ENCODE measurements around the gene PLCB4. TPM values are rescaled to one million over a fixed set of nuclear protein-coding genes. Genes with fewer than 3 reads are reported as not detected.

PLCB4 gene
- total and polyA plus RNA-seq, 2 experiments from 2014 or later = 6.5 to 16.1 TPM

DNA sequence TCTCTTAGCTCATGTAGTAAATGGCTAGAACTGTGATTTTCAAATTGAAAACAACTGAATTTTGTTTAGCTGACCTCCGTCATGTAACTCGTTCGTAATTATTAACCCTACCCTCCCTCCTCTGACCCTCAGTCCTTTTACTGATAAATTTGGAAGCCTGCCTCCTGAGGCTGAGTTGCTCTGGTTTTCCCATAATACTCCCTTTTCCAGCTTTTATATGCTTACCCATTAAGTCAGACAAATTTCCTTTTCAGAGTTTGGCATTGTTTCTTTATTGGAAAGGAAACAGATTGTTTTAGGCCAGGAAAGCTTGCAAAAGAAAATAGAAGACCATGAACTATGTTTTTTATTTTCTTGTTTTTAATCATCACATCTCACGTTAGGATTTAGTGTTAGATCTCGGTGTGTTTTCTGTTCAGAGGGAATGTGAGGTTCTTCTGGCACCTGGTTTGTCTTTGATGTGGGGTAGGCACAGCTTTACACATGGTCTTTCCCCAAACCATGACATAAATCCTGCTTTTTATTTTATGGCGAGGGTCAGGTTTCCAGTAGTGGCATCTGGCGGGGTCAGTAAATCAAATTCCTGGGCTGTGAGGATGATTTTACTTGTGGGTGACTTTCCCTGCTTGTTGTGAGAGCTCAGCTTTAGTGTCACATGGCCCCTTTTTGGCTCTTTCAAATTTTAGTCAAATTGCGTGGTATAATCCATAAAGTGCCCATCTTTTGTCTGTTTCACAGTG is 24.5 kb downstream of the PLCB4 start:
- Histone ChIP-seq H2AFZ (no peak overlapping the region), H3K27ac (ENCODE audit: low read depth) (no peak overlapping the region), H3K27me3 (ENCODE audit: insufficient read depth) (no peaks in the 10 kb centered on the region), H3K36me3 (ENCODE audit: insufficient read depth) (no peaks in the 10 kb centered on the region), H4K20me1 (replicated peaks; ENCODE audit: insufficient read depth) (no peaks in the 10 kb centered on the region), H3K9me2 (ENCODE audit: insufficient read depth) (no peaks in the 10 kb centered on the region), H3F3A (replicated peaks; ENCODE audit: low read depth) (no peaks in the 10 kb centered on the region), H3K4me3 (no peak overlapping the region), H3K4me1 (ENCODE audit: insufficient read depth) (peaks cover 13% of the 10 kb centered on the region; the same call in 1 of the 2 replicates), H3K4me2 (no peak overlapping the region), H3K79me2 (replicated peaks; ENCODE audit: insufficient read depth) (peaks cover 38% of the 10 kb centered on the region)
- H3K36me3 Mint-ChIP-seq (ENCODE audit: low read depth) = no peaks in the 10 kb centered on the region
- H3K9me3 Mint-ChIP-seq = no peaks in the 10 kb centered on the region
- TF ChIP-seq, protein P1, sequence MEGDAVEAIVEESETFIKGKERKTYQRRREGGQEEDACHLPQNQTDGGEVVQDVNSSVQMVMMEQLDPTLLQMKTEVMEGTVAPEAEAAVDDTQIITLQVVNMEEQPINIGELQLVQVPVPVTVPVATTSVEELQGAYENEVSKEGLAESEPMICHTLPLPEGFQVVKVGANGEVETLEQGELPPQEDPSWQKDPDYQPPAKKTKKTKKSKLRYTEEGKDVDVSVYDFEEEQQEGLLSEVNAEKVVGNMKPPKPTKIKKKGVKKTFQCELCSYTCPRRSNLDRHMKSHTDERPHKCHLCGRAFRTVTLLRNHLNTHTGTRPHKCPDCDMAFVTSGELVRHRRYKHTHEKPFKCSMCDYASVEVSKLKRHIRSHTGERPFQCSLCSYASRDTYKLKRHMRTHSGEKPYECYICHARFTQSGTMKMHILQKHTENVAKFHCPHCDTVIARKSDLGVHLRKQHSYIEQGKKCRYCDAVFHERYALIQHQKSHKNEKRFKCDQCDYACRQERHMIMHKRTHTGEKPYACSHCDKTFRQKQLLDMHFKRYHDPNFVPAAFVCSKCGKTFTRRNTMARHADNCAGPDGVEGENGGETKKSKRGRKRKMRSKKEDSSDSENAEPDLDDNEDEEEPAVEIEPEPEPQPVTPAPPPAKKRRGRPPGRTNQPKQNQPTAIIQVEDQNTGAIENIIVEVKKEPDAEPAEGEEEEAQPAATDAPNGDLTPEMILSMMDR (conservative IDR thresholded peaks at IDR 0.05; ENCODE audit: low read depth in 2 of 2) = no peak
- TF ChIP-seq, protein P2, sequence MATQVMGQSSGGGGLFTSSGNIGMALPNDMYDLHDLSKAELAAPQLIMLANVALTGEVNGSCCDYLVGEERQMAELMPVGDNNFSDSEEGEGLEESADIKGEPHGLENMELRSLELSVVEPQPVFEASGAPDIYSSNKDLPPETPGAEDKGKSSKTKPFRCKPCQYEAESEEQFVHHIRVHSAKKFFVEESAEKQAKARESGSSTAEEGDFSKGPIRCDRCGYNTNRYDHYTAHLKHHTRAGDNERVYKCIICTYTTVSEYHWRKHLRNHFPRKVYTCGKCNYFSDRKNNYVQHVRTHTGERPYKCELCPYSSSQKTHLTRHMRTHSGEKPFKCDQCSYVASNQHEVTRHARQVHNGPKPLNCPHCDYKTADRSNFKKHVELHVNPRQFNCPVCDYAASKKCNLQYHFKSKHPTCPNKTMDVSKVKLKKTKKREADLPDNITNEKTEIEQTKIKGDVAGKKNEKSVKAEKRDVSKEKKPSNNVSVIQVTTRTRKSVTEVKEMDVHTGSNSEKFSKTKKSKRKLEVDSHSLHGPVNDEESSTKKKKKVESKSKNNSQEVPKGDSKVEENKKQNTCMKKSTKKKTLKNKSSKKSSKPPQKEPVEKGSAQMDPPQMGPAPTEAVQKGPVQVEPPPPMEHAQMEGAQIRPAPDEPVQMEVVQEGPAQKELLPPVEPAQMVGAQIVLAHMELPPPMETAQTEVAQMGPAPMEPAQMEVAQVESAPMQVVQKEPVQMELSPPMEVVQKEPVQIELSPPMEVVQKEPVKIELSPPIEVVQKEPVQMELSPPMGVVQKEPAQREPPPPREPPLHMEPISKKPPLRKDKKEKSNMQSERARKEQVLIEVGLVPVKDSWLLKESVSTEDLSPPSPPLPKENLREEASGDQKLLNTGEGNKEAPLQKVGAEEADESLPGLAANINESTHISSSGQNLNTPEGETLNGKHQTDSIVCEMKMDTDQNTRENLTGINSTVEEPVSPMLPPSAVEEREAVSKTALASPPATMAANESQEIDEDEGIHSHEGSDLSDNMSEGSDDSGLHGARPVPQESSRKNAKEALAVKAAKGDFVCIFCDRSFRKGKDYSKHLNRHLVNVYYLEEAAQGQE (IDR thresholded peaks at IDR 0.05; ENCODE audit: unreplicated experiment) = no peak
- TF ChIP-seq, protein P3, sequence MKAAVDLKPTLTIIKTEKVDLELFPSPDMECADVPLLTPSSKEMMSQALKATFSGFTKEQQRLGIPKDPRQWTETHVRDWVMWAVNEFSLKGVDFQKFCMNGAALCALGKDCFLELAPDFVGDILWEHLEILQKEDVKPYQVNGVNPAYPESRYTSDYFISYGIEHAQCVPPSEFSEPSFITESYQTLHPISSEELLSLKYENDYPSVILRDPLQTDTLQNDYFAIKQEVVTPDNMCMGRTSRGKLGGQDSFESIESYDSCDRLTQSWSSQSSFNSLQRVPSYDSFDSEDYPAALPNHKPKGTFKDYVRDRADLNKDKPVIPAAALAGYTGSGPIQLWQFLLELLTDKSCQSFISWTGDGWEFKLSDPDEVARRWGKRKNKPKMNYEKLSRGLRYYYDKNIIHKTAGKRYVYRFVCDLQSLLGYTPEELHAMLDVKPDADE (IDR thresholded peaks at IDR 0.05) = no peak
- TF ChIP-seq, protein P4, sequence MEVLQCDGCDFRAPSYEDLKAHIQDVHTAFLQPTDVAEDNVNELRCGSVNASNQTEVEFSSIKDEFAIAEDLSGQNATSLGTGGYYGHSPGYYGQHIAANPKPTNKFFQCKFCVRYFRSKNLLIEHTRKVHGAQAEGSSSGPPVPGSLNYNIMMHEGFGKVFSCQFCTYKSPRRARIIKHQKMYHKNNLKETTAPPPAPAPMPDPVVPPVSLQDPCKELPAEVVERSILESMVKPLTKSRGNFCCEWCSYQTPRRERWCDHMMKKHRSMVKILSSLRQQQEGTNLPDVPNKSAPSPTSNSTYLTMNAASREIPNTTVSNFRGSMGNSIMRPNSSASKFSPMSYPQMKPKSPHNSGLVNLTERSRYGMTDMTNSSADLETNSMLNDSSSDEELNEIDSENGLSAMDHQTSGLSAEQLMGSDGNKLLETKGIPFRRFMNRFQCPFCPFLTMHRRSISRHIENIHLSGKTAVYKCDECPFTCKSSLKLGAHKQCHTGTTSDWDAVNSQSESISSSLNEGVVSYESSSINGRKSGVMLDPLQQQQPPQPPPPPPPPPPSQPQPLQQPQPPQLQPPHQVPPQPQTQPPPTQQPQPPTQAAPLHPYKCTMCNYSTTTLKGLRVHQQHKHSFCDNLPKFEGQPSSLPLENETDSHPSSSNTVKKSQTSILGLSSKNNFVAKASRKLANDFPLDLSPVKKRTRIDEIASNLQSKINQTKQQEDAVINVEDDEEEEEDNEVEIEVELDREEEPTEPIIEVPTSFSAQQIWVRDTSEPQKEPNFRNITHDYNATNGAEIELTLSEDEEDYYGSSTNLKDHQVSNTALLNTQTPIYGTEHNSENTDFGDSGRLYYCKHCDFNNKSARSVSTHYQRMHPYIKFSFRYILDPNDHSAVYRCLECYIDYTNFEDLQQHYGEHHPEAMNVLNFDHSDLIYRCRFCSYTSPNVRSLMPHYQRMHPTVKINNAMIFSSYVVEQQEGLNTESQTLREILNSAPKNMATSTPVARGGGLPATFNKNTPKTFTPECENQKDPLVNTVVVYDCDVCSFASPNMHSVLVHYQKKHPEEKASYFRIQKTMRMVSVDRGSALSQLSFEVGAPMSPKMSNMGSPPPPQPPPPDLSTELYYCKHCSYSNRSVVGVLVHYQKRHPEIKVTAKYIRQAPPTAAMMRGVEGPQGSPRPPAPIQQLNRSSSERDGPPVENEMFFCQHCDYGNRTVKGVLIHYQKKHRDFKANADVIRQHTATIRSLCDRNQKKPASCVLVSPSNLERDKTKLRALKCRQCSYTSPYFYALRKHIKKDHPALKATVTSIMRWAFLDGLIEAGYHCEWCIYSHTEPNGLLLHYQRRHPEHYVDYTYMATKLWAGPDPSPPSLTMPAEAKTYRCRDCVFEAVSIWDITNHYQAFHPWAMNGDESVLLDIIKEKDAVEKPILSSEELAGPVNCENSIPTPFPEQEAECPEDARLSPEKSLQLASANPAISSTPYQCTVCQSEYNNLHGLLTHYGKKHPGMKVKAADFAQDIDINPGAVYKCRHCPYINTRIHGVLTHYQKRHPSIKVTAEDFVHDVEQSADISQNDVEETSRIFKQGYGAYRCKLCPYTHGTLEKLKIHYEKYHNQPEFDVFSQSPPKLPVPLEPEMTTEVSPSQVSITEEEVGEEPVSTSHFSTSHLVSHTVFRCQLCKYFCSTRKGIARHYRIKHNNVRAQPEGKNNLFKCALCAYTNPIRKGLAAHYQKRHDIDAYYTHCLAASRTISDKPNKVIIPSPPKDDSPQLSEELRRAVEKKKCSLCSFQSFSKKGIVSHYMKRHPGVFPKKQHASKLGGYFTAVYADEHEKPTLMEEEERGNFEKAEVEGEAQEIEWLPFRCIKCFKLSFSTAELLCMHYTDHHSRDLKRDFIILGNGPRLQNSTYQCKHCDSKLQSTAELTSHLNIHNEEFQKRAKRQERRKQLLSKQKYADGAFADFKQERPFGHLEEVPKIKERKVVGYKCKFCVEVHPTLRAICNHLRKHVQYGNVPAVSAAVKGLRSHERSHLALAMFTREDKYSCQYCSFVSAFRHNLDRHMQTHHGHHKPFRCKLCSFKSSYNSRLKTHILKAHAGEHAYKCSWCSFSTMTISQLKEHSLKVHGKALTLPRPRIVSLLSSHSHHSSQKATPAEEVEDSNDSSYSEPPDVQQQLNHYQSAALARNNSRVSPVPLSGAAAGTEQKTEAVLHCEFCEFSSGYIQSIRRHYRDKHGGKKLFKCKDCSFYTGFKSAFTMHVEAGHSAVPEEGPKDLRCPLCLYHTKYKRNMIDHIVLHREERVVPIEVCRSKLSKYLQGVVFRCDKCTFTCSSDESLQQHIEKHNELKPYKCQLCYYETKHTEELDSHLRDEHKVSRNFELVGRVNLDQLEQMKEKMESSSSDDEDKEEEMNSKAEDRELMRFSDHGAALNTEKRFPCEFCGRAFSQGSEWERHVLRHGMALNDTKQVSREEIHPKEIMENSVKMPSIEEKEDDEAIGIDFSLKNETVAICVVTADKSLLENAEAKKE (CRISPR knock-in tag; IDR thresholded peaks at IDR 0.05) = no peak
- TF ChIP-seq POLR2AphosphoS5 (IDR thresholded peaks at IDR 0.05; ENCODE audit: low read depth) = no peak
- no peak for TF ChIP-seq ZNF114 (CRISPR knock-in tag; IDR thresholded peaks at IDR 0.05)
- TF ChIP-seq EZH2phosphoT487 (IDR thresholded peaks at IDR 0.05; ENCODE audit: unreplicated experiment) = no peak
- no peaks in the 10 kb centered on the region for H3K27me3 Mint-ChIP-seq (ENCODE audit: insufficient read depth, low read depth, poor library complexity)
- 0 out of 2 replicates have a peak overlapping the region, but pooled peaks have one; percentile 9 for H3K27ac Mint-ChIP-seq
- no peak for ATAC-seq
- no peak overlapping the region for H3K4me3 Mint-ChIP-seq
- DNase-seq (ENCODE audit: low spot score) = no peak
- peaks cover 20% of the 10 kb centered on the region; the same call in 2 of the 3 replicates for H3K4me1 Mint-ChIP-seq

Measured in GM23338 (cell line).